ENCODE data around the gene ZFP3.

- TF ChIP-seq POLR2A (IDR thresholded peaks at IDR 0.05), result no peak
- no peak for TF ChIP-seq CTCF (IDR thresholded peaks at IDR 0.05)
Measured at GRCh38 chr17:5047446-5047845, 30.8 kb upstream of the ZFP3 start.
